GM23338 (cell line): Measurements from ENCODE around the gene ATG7. TPM values are rescaled to one million over a fixed set of nuclear protein-coding genes. Genes with fewer than 3 reads are reported as not detected.

Experiments used
- ATAC-seq: fragments of 200-7000 bp; cut with Tn5 transposase; 3 replicates; pipeline ENCODE4 v1.9.1; 2020
- DNase-seq: peaks from one replicate; pipeline ENCODE4 v3.0.0-alpha.2; 2015; ENCODE audit warnings: low spot score
- H2AFZ ChIP-seq: fragments of 200-600 bp; sonication (generic); 2 replicates; pipeline ENCODE4 v1.8.0; 2016; ENCODE audit warnings: antibody characterized with exemption, mild to moderate bottlenecking, moderate library complexity
- H3F3A ChIP-seq: fragments of 200-600 bp; sonication (generic); replicated peaks from 2 replicates; pipeline ENCODE4 v1.8.0; 2017; ENCODE audit warnings: antibody characterized with exemption, mixed run types, low read depth
- H3K27ac ChIP-seq: fragments of 200-600 bp; sonication (generic); 2 replicates; pipeline ENCODE4 v1.6.1; 2016; ENCODE audit warnings: low read depth
- H3K27me3 ChIP-seq: fragments of 200-600 bp; sonication (generic); 2 replicates; pipeline ENCODE4 v1.8.0; 2016; ENCODE audit warnings: mild to moderate bottlenecking, mixed run types, moderate library complexity; ENCODE audit not compliant: insufficient read depth
- H3K36me3 ChIP-seq: fragments of 200-600 bp; sonication (generic); 2 replicates; pipeline ENCODE4 v1.8.0; 2016; ENCODE audit warnings: mild to moderate bottlenecking; ENCODE audit not compliant: insufficient read depth
- H3K4me1 ChIP-seq: fragments of 200-600 bp; sonication (generic); 2 replicates; pipeline ENCODE4 v1.8.0; 2016; ENCODE audit warnings: mild to moderate bottlenecking, moderate library complexity; ENCODE audit not compliant: insufficient read depth
- H3K4me2 ChIP-seq: fragments of 200-600 bp; sonication (generic); 2 replicates; pipeline ENCODE4 v1.7.1; 2017; ENCODE audit warnings: mixed run types
- H3K4me3 ChIP-seq: fragments of 200-600 bp; sonication (generic); 2 replicates; pipeline ENCODE4 v1.6.1; 2016; ENCODE audit warnings: mixed run types
- H3K79me2 ChIP-seq: fragments of 200-600 bp; sonication (generic); replicated peaks from 2 replicates; pipeline ENCODE4 v1.8.0; 2017; ENCODE audit warnings: mild to moderate bottlenecking; ENCODE audit not compliant: insufficient read depth
- H3K9me2 ChIP-seq: fragments of 200-600 bp; sonication (generic); 2 replicates; pipeline ENCODE4 v1.8.0; 2017; ENCODE audit not compliant: insufficient read depth
- H4K20me1 ChIP-seq: fragments of 200-600 bp; sonication (generic); replicated peaks from 2 replicates; pipeline ENCODE4 v1.8.0; 2017; ENCODE audit warnings: mild to moderate bottlenecking; ENCODE audit not compliant: insufficient read depth
- H3K27ac Mint-ChIP-seq: 2 replicates; pipeline ENCODE4 v1.8.0; 2020; ENCODE audit warnings: inconsistent platforms, mild to moderate bottlenecking, moderate library complexity, mixed read lengths
- H3K27me3 Mint-ChIP-seq: 3 replicates; pipeline ENCODE4 v1.8.0; 2022; ENCODE audit warnings: low read depth, mild to moderate bottlenecking, moderate library complexity, mixed read lengths, inconsistent platforms; ENCODE audit not compliant: insufficient read depth, poor library complexity
- H3K36me3 Mint-ChIP-seq: 3 replicates; pipeline ENCODE4 v1.8.0; 2021; ENCODE audit warnings: low read depth, mild to moderate bottlenecking, inconsistent platforms, moderate library complexity, mixed read lengths
- H3K4me1 Mint-ChIP-seq: 3 replicates; pipeline ENCODE4 v1.8.0; 2020; ENCODE audit warnings: mild to moderate bottlenecking, inconsistent platforms, mixed read lengths
- H3K4me3 Mint-ChIP-seq: 3 replicates; pipeline ENCODE4 v1.8.0; 2021; ENCODE audit warnings: moderate library complexity, mild to moderate bottlenecking, inconsistent platforms, mixed read lengths
- H3K9me3 Mint-ChIP-seq: 3 replicates; pipeline ENCODE4 v1.8.0; 2020; ENCODE audit warnings: moderate library complexity, mild to moderate bottlenecking, inconsistent platforms, mixed read lengths
- CREB1 ChIP-seq: fragments of 250-450 bp; sonication (Bioruptor Pico); IDR thresholded peaks from 2 replicates; pipeline ENCODE4 v1.5.0; 2020; ENCODE audit warnings: low read depth, mild to moderate bottlenecking, moderate library complexity
- CTCF ChIP-seq, 2 experiments: fragments of 200-600 bp in 1 of 2; sonication (generic) in 1 of 2; conservative IDR thresholded peaks; 2 replicates each; pipeline versions ENCODE4 v1.5.1 to v1.6.1; 2016 to 2017; ENCODE audit warnings: antibody characterized with exemption in 2 of 2, low read depth in 2 of 2, mild to moderate bottlenecking in 2 of 2, moderate library complexity in 1 of 2
- ETS1 ChIP-seq: IDR thresholded peaks from 2 replicates; pipeline ENCODE4 v1.6.1; 2016; ENCODE audit warnings: antibody characterized with exemption
- EZH2 ChIP-seq: fragments of 200-600 bp; sonication (generic); IDR thresholded peaks from one replicate; pipeline ENCODE4 v1.8.0; 2017; ENCODE audit warnings: antibody characterized with exemption, mild to moderate bottlenecking, low read depth; ENCODE audit not compliant: unreplicated experiment
- EZH2phosphoT487 ChIP-seq: fragments of 200-600 bp; sonication (generic); IDR thresholded peaks from one replicate; pipeline ENCODE4 v1.8.1; 2018; ENCODE audit warnings: antibody characterized with exemption; ENCODE audit not compliant: unreplicated experiment
- JUNB ChIP-seq: IDR thresholded peaks from one replicate; pipeline ENCODE4 v1.6.1; 2016; ENCODE audit warnings: antibody characterized with exemption; ENCODE audit not compliant: unreplicated experiment
- NANOG ChIP-seq: IDR thresholded peaks from 2 replicates; pipeline ENCODE4 v1.6.1; 2016; ENCODE audit warnings: antibody characterized with exemption, borderline replicate concordance
- POLR2AphosphoS5 ChIP-seq: IDR thresholded peaks from 2 replicates; pipeline ENCODE4 v1.6.1; 2016; ENCODE audit warnings: antibody characterized with exemption, low read depth
- STAT1 ChIP-seq: IDR thresholded peaks from one replicate; pipeline ENCODE4 v1.6.1; 2016; ENCODE audit warnings: antibody characterized with exemption; ENCODE audit not compliant: unreplicated experiment
- ZNF114 ChIP-seq: fragments of 250-450 bp; sonication (Bioruptor Pico); IDR thresholded peaks from 2 replicates; pipeline ENCODE4 v1.5.0; 2020; ENCODE audit warnings: mild to moderate bottlenecking, moderate library complexity
- ZNF331 ChIP-seq: fragments of 250-450 bp; sonication (Bioruptor Pico); IDR thresholded peaks from 2 replicates; pipeline ENCODE4 v1.5.0; 2020; ENCODE audit warnings: low read depth, mild to moderate bottlenecking, moderate library complexity
- polyA plus RNA-seq: library from polyadenylated mRNA; unstranded; fragments of >200 nt; fragmentation: Nextera tagmentation; extraction: Ambion mirVana; gene quantifications from 2 replicates; pipeline ENCODE4 v1.2.1, GENCODE V29; 2016
- total RNA-seq: library from RNA; depleted of rRNA; stranded (reverse); fragments of >200 nt; shearing (Covaris generic); gene quantifications from 2 replicates; pipeline ENCODE4 v1.2.3, GENCODE V29; 2014
- TF ChIP-seq, protein P1 (sequence below): IDR thresholded peaks from one replicate; pipeline ENCODE4 v1.6.1; 2018; ENCODE audit warnings: antibody characterized with exemption; ENCODE audit not compliant: unreplicated experiment

The ATG7 gene
- total and polyA plus RNA-seq, 2 experiments from 2014 or later: 16.2 to 36.7 TPM

DNA sequence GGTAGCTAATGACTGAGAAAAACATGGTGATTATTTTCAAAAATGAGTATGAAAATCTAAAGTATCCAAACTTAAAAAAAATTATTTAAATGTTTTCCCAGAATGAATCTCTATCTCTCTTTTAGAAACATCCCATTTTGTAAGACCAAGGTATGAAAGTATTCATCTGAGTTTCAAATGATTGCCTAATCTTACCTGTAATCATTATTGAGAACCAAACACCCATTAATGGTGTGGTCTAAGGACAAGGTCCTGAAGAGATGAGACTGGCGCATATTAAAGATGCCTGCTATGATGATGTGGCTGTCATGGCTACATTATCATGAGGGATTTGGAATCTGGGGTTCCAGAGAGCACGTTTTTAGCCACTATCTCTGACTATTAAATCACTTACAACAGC is 206.0 kb downstream of the ATG7 start (continued):
- no peak for TF ChIP-seq EZH2
- TF ChIP-seq NANOG: no peak
- TF ChIP-seq CTCF (conservative IDR thresholded peaks at IDR 0.05; ENCODE audit: low read depth in 2 of 2): no peak
- TF ChIP-seq STAT1: no peak
- no peak for TF ChIP-seq EZH2phosphoT487

DNA sequence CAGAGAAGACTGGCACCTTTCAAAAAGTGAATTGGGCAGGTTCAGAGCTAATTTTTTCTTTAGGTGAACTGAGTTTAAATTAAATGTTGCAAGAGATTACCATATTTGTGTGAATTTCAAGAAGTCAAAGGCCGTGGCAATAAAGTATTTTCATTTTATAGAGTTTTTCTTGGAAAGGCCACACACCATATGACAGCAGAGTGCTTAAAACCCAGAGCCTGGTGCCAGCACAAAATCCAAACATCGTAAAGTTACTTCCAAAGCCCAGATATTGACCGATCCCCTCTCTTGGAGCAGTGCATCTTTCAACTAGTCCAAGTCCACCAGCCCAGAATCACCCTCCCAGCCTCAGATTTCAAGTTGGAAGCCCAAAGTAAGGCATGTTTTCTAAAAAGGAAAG is 207.0 kb downstream of the ATG7 start:
- no peaks in the 10 kb centered on the region for H3K79me2 ChIP-seq
- Mint-ChIP-seq H3K36me3 (no peaks in the 10 kb centered on the region), H3K9me3 (peaks cover 3% of the 10 kb centered on the region; the same call in 2 of the 3 replicates), H3K27ac (0 out of 2 replicates have a peak overlapping the region, but pooled peaks have one; percentile 1), H3K4me3 (no peak overlapping the region), H3K4me1 (peaks cover 42% of the 10 kb centered on the region), H3K27me3 (peaks cover 4% of the 10 kb centered on the region)
- H4K20me1 ChIP-seq: no peaks in the 10 kb centered on the region
- no peak overlapping the region for H3K4me3 ChIP-seq
- no peaks in the 10 kb centered on the region for H3K36me3 ChIP-seq
- no peaks in the 10 kb centered on the region for H3K27me3 ChIP-seq
- DNase-seq (no peak), ATAC-seq (no peak)
- no peak overlapping the region for H2AFZ ChIP-seq
- H3F3A ChIP-seq: no peaks in the 10 kb centered on the region
- no peak overlapping the region for H3K4me2 ChIP-seq
- no peaks in the 10 kb centered on the region for H3K9me2 ChIP-seq
- peaks cover 20% of the 10 kb centered on the region for H3K4me1 ChIP-seq
- H3K27ac ChIP-seq: no peak overlapping the region
- no peak for TF ChIP-seq EZH2phosphoT487
- no peak for TF ChIP-seq POLR2AphosphoS5
- TF ChIP-seq CTCF (conservative IDR thresholded peaks at IDR 0.05; ENCODE audit: low read depth in 2 of 2): no peak
- no peak for TF ChIP-seq ZNF331 (CRISPR knock-in tag)
- TF ChIP-seq ZNF114: no peak
- TF ChIP-seq STAT1: no peak
- TF ChIP-seq, protein P1, sequence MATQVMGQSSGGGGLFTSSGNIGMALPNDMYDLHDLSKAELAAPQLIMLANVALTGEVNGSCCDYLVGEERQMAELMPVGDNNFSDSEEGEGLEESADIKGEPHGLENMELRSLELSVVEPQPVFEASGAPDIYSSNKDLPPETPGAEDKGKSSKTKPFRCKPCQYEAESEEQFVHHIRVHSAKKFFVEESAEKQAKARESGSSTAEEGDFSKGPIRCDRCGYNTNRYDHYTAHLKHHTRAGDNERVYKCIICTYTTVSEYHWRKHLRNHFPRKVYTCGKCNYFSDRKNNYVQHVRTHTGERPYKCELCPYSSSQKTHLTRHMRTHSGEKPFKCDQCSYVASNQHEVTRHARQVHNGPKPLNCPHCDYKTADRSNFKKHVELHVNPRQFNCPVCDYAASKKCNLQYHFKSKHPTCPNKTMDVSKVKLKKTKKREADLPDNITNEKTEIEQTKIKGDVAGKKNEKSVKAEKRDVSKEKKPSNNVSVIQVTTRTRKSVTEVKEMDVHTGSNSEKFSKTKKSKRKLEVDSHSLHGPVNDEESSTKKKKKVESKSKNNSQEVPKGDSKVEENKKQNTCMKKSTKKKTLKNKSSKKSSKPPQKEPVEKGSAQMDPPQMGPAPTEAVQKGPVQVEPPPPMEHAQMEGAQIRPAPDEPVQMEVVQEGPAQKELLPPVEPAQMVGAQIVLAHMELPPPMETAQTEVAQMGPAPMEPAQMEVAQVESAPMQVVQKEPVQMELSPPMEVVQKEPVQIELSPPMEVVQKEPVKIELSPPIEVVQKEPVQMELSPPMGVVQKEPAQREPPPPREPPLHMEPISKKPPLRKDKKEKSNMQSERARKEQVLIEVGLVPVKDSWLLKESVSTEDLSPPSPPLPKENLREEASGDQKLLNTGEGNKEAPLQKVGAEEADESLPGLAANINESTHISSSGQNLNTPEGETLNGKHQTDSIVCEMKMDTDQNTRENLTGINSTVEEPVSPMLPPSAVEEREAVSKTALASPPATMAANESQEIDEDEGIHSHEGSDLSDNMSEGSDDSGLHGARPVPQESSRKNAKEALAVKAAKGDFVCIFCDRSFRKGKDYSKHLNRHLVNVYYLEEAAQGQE: no peak
- TF ChIP-seq ETS1: no peak
- no peak for TF ChIP-seq JUNB
- no peak for TF ChIP-seq EZH2
- no peak for TF ChIP-seq CREB1 (CRISPR knock-in tag)
